Natural killer cell (primary cell): ENCODE measurements around the gene TOMM40L. TPM values are rescaled to one million over a fixed set of nuclear protein-coding genes. Genes with fewer than 3 reads are reported as not detected.
A peak's percentile ranks its signal among the peaks of the same experiment; 100 is the strongest.

Experiments used
- ATAC-seq, 3 donors: fragments of 150-1000 bp in 2 of 3; fragments of 200-7000 bp in 1 of 3; cut with Tn5 transposase; 1 replicate in 1 of 3; 2 replicates in 2 of 3; pipeline ENCODE4 v1.10.0; 2021; ENCODE audit warnings: mild to moderate bottlenecking in 2 of 3, moderate library complexity in 2 of 3
- DNase-seq, 2 donors: peaks; one replicate each; pipeline versions ENCODE4 v3.0.0 to v3.0.0-alpha.2; 2013 to 2021; ENCODE audit warnings: mixed read lengths in 1 of 2
- H3K27ac ChIP-seq: one replicate; pipeline ENCODE4 v1.5.1; 2013; ENCODE audit warnings: mild to moderate bottlenecking, low read length
- H3K27me3 ChIP-seq: one replicate; pipeline ENCODE4 v1.6.1; 2013; ENCODE audit warnings: low read length; ENCODE audit not compliant: control insufficient read depth, insufficient read depth
- H3K36me3 ChIP-seq: one replicate; pipeline ENCODE4 v1.6.1; 2013; ENCODE audit warnings: low read length; ENCODE audit not compliant: control insufficient read depth, insufficient read depth
- H3K4me1 ChIP-seq: one replicate; pipeline ENCODE4 v1.6.1; 2013; ENCODE audit warnings: low read length; ENCODE audit not compliant: control insufficient read depth, insufficient read depth
- H3K4me3 ChIP-seq: one replicate; pipeline ENCODE4 v1.5.1; 2013; ENCODE audit warnings: low read length
- H3K9me3 ChIP-seq: one replicate; pipeline ENCODE4 v1.6.1; 2013; ENCODE audit warnings: low read length; ENCODE audit not compliant: control insufficient read depth, insufficient read depth
- H3K27ac Mint-ChIP-seq, 2 donors: one replicate each; pipeline ENCODE4 v1.8.0; 2022; ENCODE audit warnings: mild to moderate bottlenecking in 2 of 2, mixed read lengths in 2 of 2, moderate library complexity in 1 of 2
- H3K27me3 Mint-ChIP-seq, 2 donors: one replicate each; pipeline ENCODE4 v1.8.0; 2022; ENCODE audit warnings: low read depth in 2 of 2, mixed read lengths in 2 of 2
- H3K36me3 Mint-ChIP-seq: one replicate; pipeline ENCODE4 v1.8.0; 2022; ENCODE audit warnings: mixed read lengths
- H3K4me1 Mint-ChIP-seq, 2 donors: one replicate each; pipeline ENCODE4 v1.8.0; 2022; ENCODE audit warnings: mixed read lengths in 2 of 2
- H3K4me3 Mint-ChIP-seq: one replicate; pipeline ENCODE4 v1.8.0; 2022; ENCODE audit warnings: mild to moderate bottlenecking, moderate library complexity, mixed read lengths
- H3K9me3 Mint-ChIP-seq, 2 donors: one replicate each; pipeline ENCODE4 v1.8.0; 2022; ENCODE audit warnings: mixed read lengths in 2 of 2
- WGBS: methylation state at CpG from one replicate; pipeline ENCODE4 v1.1.7; 2013; ENCODE audit warnings: missing lambda C conversion rate; ENCODE audit not compliant: insufficient coverage; 5-methylcytosine and 5-hydroxymethylcytosine counted together
- intact Hi-C: fragments of 100-400 bp; cut with micrococcal nuclease; formaldehyde crosslinking; loops from one replicate; pipeline ENCODE4 v1.14.2; 2022
- total RNA-seq, 4 donors: library from RNA; stranded (reverse); fragments of 120-200 nt in 1 of 4; gene quantifications; one replicate each; pipeline versions ENCODE4 v1.2.3 to v1.2.4, GENCODE V29; 2013 to 2022
- TF ChIP-seq, protein P1 (sequence below): fragments of 200-600 bp; IDR thresholded peaks from one replicate; pipeline ENCODE4 v1.8.0; 2022; ENCODE audit warnings: antibody characterized with exemption

Gene TOMM40L
- total RNA-seq: 10 to 100 TPM; 16.6 to 23.6 (median 22.8) TPM
- total RNA-seq (2013): 11.4 TPM

DNA sequence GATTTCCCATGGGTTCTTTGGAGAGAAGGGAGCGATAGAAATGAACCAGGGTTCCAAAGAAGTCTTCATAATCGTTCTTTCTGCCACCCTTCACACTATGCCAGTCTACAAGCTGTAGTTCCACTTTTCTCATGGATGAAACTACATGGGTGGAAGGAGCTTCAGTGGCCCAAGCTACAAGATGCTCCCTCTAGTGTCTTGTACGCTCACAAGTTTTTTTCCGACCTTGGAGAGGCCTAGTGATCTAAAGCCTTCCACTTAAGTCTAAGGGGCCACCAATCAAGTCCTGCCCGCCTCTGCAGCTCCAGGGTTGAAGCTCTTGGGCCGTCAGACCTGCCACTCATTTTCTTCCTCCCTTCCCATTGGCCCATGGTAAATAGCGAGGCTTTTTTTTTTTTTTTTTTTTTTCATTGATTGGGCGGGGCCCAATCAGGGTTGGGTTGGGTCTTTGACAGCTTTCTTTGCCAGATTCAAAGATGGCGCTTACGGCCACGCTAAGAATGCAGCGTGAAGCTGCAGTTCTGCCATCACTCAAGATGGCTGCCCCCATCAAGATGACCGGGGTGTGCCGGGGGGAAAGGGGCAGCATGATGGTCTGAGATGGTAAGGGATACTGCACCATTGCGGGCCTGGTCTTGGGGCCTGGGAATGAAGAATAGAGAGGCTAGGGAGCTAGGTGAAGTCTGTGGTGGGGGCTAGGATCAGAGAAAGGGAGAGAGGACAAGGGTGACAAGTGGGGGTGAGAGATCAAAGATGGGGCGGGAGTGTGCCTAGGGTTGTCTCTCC, at the start of gene TOMM40L:
Gene TOMM40L (plus strand): TSS at position 527 of the 786 bp plus-strand sequence. CDS start 430 bp downstream, outside the sequence.
- Mint-ChIP-seq H3K36me3 (no peaks in the 10 kb centered on the region), H3K4me3 (peak within 1 kb of the TSS; percentile 100), H3K27me3 (no peaks in the 10 kb centered on the region), H3K27ac (peak within 1 kb of the TSS; percentile 92 to 95), H3K9me3 (no peaks in the 10 kb centered on the region), H3K4me1 (peaks cover 44 to 54% of the 10 kb centered on the region in 2 donors)
- Histone ChIP-seq H3K27ac (peak within 1 kb of the TSS; percentile 72), H3K4me3 (peak within 1 kb of the TSS; percentile 67), H3K36me3 (peaks cover 19% of the 10 kb centered on the region), H3K27me3 (no peaks in the 10 kb centered on the region), H3K4me1 (peaks cover 32% of the 10 kb centered on the region), H3K9me3 (no peaks in the 10 kb centered on the region)
- TF ChIP-seq, protein P1, sequence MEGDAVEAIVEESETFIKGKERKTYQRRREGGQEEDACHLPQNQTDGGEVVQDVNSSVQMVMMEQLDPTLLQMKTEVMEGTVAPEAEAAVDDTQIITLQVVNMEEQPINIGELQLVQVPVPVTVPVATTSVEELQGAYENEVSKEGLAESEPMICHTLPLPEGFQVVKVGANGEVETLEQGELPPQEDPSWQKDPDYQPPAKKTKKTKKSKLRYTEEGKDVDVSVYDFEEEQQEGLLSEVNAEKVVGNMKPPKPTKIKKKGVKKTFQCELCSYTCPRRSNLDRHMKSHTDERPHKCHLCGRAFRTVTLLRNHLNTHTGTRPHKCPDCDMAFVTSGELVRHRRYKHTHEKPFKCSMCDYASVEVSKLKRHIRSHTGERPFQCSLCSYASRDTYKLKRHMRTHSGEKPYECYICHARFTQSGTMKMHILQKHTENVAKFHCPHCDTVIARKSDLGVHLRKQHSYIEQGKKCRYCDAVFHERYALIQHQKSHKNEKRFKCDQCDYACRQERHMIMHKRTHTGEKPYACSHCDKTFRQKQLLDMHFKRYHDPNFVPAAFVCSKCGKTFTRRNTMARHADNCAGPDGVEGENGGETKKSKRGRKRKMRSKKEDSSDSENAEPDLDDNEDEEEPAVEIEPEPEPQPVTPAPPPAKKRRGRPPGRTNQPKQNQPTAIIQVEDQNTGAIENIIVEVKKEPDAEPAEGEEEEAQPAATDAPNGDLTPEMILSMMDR: no peak
- intact Hi-C loops: loop anchor here (1.0 to 5.0 kb wide), 6 partner anchors 8 to 142 kb away; partner anchors contain the start of genes CFAP126, MPZ and NDUFS2
- ATAC-seq (peak; percentile 90 to 95 (median 94)), DNase-seq (peak; percentile 77 to 97)
- WGBS: 6% methylated on average over 15 of the region's 16 CpGs

DNA sequence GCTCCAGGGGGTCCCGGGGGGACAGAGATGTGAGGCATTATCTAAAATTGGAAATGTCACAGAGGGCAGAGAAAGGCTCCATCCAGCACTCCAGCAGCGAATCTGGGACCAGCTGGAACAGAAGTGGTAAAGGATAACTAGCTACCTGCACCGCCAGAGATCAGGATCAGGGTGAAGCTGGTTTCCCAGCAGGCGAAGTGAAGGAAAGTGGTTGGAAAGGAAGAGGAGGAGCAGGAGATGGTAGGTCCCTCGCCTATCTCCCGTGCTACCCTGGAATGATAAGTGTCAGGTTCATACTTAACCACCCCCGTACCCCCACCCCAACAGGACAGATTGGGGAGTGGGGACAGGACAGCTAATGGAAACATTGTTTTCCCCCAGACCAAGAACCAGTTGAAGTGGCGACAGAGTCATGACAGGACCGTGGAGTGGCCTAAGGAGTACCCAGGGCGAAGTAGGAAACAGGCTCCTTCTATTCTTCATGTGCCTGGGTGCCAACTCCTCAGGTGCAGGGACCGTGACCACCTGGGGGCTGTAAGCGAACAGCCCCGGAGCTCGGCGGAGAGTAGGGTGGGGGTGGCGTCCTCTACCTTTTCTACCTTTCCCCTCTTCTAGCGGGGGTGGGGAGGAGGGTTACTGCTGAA, 49.3 kb upstream of the TOMM40L start:
- Histone ChIP-seq H3K27me3 (no peaks in the 10 kb centered on the region), H3K9me3 (no peaks in the 10 kb centered on the region), H3K4me1 (peaks cover 28% of the 10 kb centered on the region), H3K27ac (peak overlapping the region; percentile 89), H3K36me3 (peaks cover 40% of the 10 kb centered on the region), H3K4me3 (peak overlapping the region; percentile 96)
- Mint-ChIP-seq H3K4me1 (peaks cover 67 to 75% of the 10 kb centered on the region in 2 donors), H3K4me3 (peak overlapping the region; percentile 99), H3K27me3 (no peaks in the 10 kb centered on the region), H3K36me3 (peaks cover 22% of the 10 kb centered on the region), H3K9me3 (no peaks in the 10 kb centered on the region), H3K27ac (peak overlapping the region; percentile 96 to 99)
- no peak for DNase-seq
- TF ChIP-seq, protein P1: no peak
- ATAC-seq: peak in 1 of 3 donors; percentile 25
- intact Hi-C loops: loop anchor here (1.0 kb wide), 1 partner anchor 10 kb away; the partner anchor contains the start of gene PPOX
- WGBS: 54% methylated on average over 7 of the region's 17 CpGs

DNA sequence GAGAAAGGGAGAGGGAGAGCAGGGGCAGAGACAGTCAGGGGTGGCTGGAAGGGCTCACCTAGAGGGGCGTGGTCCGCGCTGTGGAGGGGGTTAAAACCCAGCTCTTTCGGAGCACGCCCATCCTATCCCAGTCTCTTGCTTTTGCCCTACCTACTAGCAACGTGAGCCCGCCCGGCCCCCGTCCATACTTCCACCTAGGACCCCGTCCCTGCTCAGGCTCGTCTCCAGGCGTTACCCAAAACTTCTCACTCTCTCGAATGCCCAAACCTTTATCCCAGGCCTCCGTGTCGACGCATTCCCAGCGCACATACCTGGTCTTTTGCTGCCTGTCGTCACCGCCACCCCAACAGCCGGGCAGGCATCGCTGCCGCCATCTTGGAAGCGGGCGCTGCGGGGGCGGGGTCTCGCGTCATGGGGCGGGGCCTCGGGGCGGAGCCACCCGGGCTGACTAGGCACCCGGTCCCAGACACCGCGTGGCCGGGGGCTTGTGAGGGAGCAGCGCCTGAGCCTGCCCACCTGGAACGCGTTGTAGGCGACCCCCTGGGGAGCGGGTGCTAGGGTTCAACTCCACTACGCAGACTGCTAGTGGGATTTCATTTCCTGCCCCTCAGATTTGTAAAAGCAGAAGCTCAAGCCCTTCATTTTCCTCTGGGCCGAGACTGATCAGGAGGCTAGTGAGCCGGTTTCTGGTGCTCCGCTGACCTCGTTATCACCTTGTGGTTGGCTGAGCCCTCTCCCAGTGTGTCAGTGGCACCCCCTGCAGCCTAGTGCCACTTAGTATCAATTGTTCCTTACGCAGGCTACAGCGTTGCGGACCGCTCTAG, 48.5 kb upstream of the TOMM40L start, which contains the start of gene B4GALT3:
Gene B4GALT3 (minus strand): TSS at position 396 of the 824 bp plus-strand sequence. CDS start 1,447 bp downstream, outside the sequence.
- H3K27ac Mint-ChIP-seq: peak within 1 kb of the TSS; percentile 96 to 99
- peaks cover 32% of the 10 kb centered on the region for H3K36me3 ChIP-seq
- H3K27ac ChIP-seq: peak within 1 kb of the TSS; percentile 89
- H3K4me3 Mint-ChIP-seq: peak within 1 kb of the TSS; percentile 99
- WGBS: 7% methylated on average over 50 of the region's 50 CpGs
- no peaks in the 10 kb centered on the region for H3K9me3 ChIP-seq
- peak; percentile 91 to 97 for DNase-seq
- H3K4me3 ChIP-seq: peak within 1 kb of the TSS; percentile 96
- no peaks in the 10 kb centered on the region for H3K9me3 Mint-ChIP-seq
- H3K4me1 ChIP-seq: peaks cover 36% of the 10 kb centered on the region
- H3K36me3 Mint-ChIP-seq: peaks cover 21% of the 10 kb centered on the region
- ATAC-seq: peak; percentile 89 to 94 (median 94)
- H3K27me3 Mint-ChIP-seq: no peaks in the 10 kb centered on the region
- H3K4me1 Mint-ChIP-seq: peaks cover 74 to 81% of the 10 kb centered on the region in 2 donors
- TF ChIP-seq, protein P1: no peak
- intact Hi-C loops: loop anchor here (1.0 kb wide), 1 partner anchor 11 kb away; the partner anchor contains the start of gene PPOX
- H3K27me3 ChIP-seq: no peaks in the 10 kb centered on the region
